Middle frontal gyrus (tissue), 1 donor: ENCODE measurements around the gene MTHFD2L.

ENCODE experiments used
- DNase-seq: peaks from one replicate; pipeline ENCODE4 v3.0.0-alpha.2; 2015; ENCODE audit warnings: low spot score; ENCODE audit errors: extremely low spot score

MTHFD2L gene

DNA sequence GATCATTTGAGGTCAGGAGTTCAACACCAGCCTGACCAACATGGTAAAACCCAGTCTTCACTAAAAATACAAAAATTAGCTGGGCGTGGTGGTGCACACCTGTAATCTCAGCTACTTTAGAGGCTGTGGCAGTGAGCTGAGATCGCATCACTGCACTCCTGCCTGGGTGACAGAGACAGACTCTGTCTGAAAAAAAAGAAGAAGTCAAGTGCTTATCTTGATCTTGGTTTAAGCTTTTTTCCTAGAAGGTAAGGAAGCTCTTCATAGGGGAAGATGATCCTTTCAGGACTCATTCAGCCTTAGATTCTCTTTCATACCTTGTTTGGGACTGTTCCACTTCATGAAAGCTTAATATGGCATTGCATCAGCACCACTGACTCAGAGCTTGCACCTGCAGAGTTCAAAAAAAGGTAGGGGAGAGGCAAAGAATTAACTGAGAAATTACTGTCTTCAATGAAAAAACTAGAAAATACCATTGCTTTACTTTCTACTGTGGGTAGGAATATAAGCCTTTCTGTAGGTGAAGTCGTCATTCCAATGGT, 79.6 kb downstream of the MTHFD2L start:
- DNase-seq = no peak

DNA sequence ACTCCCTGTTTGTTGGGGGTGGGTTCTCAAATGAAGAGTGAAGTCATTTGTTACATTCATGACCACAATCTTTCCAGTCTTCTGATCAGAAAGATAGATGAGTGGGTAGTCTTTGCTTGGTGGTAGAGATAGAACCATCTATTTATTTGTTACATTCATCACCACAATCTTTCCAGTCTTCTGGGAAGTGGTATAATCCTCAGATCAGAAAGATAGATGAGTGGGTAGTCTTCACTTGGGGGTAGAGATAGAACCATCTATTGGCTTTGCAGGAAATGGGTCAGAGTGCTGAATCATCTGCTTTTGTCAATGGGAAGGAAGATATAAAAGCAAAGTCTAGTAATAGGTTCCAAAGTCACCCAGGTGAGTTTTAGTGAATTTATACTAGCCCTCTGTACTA, 86.1 kb downstream of the MTHFD2L start:
- no peak for DNase-seq

GRCh38 chr4:74252933-74253332, 95.0 kb downstream of the MTHFD2L start:
- DNase-seq = no peak

DNA sequence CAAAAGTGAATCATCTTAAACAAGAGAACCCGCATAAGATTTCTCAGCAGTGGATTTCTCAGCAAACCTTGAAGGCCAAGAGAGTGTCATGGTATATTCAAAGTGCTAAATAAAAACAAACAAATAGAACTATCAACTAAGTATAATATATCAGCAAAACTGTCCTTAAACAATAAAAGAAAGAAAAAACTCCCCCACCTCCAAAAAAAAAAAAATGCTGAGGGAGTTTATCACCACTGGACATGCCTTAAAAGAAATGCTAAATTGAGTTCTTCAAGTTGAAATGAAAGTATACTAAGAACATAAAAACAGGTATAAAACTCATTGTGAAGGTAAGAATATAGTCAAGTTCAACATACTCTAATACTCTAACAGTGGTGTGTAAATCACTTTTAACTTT, 96.5 kb downstream of the MTHFD2L start:
- no peak for DNase-seq

DNA sequence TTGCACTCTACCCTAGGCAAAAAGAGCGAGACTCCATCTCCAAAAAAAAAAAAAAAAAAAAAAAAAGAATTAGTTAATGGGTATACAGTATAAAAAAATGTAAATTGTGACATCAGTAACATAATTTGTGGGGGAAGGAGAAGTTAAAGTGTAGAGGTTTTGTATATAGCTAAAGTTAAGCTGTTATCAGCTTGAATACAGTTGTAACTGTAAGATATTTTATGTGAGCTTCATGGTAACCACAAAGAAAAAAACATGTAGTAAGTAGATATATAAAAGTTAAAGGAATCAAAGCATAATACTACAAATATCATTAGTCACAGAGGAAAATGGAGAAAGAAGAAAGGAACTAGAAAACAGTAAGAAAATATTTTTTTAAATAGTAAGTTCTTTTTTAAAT, 97.2 kb downstream of the MTHFD2L start:
- DNase-seq = no peak

- DNase-seq = no peak
Measured at GRCh38 chr4:74258963-74259362, 101.0 kb downstream of the MTHFD2L start.

GRCh38 chr4:74260036-74260435, 102.1 kb downstream of the MTHFD2L start:
- no peak for DNase-seq

DNA sequence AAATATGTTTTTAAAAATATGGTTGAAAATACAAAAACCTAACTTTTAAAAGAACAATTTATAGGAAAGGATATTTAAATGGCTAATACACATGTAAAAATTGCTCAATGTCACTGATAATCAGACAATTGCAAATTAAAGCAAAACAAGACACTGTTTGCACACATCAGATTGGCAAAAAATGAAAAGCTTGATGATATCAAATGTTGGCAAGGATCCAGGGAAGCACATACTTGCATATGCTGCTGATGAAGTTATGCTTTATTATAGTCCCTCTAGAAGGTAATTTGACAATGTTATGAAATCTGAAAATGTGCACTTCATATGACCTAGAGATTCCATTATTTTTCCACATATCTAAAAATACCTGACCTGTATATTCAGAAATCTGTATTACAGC, 104.6 kb downstream of the MTHFD2L start:
- DNase-seq = no peak

DNA sequence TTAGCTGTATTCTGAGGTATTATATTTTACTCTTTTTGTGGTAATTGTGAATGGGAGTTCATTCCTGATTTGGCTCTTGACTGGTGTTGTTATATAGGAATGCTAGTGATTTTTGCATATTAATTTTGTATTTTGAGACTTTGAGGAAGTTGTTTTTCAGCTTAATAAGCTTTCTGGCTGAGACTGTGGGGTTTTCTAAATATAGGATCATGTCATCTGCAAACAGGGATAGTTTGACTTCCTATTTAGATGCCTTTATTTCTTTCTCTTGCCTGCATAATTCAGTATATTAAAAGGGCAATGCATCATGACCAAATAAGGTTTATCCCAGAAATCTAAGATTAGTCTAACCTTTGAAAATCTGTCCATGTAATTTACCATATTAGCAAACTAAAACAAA, 105.6 kb downstream of the MTHFD2L start:
- no peak for DNase-seq

- no peak for DNase-seq
Measured at GRCh38 chr4:74266081-74266480, 108.2 kb downstream of the MTHFD2L start.

GRCh38 chr4:74267998-74268606, 110.2 kb downstream of the MTHFD2L start:
- no peak for DNase-seq

DNA sequence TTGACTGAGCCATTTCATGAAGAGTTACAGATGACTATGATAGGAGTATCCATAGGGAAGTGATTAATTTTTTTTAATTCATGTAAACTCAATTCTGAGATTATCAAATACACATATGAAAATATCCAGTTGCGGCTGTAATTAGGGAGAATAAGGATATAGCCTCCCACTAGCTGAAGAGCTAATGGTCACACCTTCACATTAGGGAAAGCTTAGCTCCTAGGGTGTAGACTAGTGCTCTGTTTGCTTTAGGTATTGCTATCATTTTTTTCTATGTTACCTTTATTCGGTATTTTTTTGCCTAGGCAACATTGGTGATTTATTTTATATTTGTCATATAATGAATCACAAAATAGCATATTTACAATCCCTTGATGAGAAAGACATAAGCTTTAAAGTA, 110.7 kb downstream of the MTHFD2L start:
- no peak for DNase-seq

GRCh38 chr4:74278490-74278889, 120.6 kb downstream of the MTHFD2L start:
- no peak for DNase-seq

- DNase-seq = no peak
Measured at GRCh38 chr4:74279716-74280115, 121.8 kb downstream of the MTHFD2L start.

DNA sequence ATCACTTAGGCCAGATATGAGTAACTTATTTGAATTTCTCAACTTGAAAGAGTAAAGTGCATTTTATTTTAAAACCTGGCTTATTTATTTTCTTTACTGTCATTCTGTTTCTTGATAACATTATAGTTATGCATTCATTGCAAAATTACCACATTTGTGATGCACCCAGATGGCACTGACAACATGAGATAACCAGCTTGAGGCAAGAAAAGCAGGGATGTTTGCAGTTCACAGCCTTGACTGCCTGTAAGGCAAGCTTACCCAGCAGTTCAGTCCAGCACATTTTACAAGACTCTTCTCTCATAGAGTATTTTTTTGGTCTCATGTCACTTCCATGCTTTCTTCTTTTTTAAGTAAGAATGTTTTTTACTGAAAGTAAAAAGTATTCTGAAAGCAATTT, 125.0 kb downstream of the MTHFD2L start:
- no peak for DNase-seq

- no peak for DNase-seq
Measured at GRCh38 chr4:74283614-74284013, 125.7 kb downstream of the MTHFD2L start.

- DNase-seq = no peak
Measured at GRCh38 chr4:74284053-74284452, 126.1 kb downstream of the MTHFD2L start.

GRCh38 chr4:74287164-74287563, 129.2 kb downstream of the MTHFD2L start:
- no peak for DNase-seq

DNA sequence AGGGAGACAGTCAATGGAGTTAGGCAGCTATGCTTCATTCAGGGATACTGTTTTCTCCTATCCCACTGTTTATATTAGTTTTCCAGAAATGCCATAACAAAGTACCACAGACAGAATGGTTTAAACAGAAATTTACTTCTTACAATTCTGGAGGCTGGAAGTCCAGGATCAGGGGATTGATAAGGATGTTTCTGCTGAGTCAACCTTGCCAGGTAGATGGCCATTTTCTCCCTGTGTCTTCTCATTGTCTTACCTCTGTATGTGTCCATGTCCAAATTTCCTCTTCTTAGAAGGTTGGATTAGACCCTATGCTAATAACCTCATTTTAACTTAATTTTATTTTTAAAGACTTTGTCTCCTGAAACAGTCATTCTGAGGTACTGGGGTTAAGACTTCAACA, 129.9 kb downstream of the MTHFD2L start:
- DNase-seq = no peak

- no peak for DNase-seq
Measured at GRCh38 chr4:74291471-74291870, 133.6 kb downstream of the MTHFD2L start.

- DNase-seq = no peak
Measured at GRCh38 chr4:74292111-74292870, 134.4 kb downstream of the MTHFD2L start.

- DNase-seq = no peak
Measured at GRCh38 chr4:74293558-74293957, 135.6 kb downstream of the MTHFD2L start.

- DNase-seq = no peak
Measured at GRCh38 chr4:74294681-74295080, 136.8 kb downstream of the MTHFD2L start.
